Hypothalamus (tissue), 51 donors: Measurements from ENCODE around the gene SRGAP3.
"Not testable (repeated sequence)": the region's sequence is repeated elsewhere in the genome, so short reads cannot be mapped to it uniquely, and the experiment has no call there.

Source experiments
- DNase-seq, 51 donors: peaks; one replicate each; lab custom pipeline; 2025; lab: John Stamatoyannopoulos, UW

Gene SRGAP3

DNA sequence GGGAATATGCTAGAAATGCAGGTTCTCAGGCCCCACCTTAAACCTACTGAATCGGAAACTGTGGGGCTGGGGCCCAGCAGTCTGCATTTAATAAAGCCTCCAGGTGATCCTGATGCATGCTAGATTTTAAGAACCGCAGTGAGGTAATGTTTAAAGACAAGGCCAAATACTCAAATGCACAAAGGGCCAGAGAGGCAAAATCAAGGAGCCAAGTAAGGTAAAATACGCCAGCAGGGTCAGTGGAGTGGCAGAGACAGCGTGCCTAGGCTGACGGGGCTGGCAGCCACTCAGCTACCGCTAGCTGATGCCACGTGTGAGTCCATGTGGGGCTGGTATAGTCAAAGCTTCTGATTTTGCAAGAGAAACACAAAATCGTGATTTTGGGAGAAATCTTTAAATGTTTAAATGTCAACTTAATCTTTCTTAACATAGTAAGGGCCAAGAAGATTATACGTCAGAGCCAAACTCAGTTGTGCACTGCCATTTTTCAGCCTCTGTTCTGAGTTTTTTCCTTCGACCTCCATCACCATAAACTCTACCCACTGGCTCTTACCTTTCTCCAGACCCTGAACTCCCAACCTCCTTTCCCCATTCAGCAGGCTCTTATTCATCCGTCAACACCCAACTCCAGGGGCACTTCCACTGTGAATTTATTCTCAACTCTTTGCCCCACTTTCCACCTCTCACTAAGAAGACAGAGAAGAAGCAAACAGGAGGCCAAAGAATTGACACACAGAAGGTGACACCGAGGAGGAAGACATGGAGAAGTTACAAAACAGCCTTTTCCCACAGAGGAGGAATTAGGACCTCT is 149.5 kb downstream of the SRGAP3 start:
- DNase-seq = peak in 6 of 51 donors; percentile 11 to 35 (median 22)

DNA sequence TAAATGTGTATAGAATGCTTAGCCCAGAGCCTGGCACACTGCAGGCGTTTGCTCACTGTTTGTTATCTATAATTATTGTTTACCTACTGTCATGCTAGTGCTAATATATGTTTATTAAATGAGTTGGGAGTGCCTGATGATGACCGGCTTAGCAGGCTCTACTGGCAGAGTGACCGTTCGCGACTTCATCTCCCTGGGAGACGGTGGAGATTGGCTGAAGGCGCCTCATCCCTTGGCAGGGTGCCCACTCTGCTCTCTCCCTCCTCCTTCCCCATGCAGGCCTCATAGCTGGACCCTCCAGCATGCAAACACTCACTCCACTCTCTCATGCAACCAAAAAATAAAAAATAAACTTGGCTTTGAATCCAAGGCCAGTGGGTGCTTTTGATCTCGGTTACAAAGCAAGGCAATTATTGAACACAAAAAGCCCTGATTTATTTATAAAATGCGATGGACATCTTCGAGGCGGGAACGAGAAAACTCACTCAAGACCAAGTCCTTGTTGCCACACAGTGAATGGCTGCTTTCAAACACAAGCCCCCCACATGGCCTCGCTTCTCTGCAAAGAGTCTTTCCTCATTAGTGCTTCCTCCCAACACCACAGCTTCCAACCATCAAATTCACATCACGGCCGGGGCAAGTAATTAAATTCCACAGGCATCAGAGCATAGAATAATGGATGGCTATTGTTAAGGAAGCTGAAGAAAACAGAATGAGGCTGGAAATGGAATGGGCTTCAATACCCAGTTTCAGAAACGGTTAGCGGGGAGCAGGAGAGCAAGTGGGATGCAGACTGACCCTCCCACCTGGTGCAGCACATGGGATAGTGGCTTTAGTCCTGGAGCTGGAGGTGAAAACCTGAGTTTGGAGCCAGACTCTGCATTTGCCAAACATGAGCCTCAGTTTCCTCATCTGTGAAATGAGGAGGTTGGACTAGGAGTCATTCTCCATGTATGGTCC is 150.4 kb downstream of the SRGAP3 start:
- peak in 43 of 51 donors; percentile 24 to 83 (median 65) for DNase-seq

- DNase-seq = peak in 6 of 51 donors; percentile 25 to 44 (median 28)
These were observed 152.0 kb downstream of the SRGAP3 start for GRCh38 chr3:9097495-9097894.

- DNase-seq = no peak
These were observed 157.8 kb downstream of the SRGAP3 start for GRCh38 chr3:9091486-9092235.

DNA sequence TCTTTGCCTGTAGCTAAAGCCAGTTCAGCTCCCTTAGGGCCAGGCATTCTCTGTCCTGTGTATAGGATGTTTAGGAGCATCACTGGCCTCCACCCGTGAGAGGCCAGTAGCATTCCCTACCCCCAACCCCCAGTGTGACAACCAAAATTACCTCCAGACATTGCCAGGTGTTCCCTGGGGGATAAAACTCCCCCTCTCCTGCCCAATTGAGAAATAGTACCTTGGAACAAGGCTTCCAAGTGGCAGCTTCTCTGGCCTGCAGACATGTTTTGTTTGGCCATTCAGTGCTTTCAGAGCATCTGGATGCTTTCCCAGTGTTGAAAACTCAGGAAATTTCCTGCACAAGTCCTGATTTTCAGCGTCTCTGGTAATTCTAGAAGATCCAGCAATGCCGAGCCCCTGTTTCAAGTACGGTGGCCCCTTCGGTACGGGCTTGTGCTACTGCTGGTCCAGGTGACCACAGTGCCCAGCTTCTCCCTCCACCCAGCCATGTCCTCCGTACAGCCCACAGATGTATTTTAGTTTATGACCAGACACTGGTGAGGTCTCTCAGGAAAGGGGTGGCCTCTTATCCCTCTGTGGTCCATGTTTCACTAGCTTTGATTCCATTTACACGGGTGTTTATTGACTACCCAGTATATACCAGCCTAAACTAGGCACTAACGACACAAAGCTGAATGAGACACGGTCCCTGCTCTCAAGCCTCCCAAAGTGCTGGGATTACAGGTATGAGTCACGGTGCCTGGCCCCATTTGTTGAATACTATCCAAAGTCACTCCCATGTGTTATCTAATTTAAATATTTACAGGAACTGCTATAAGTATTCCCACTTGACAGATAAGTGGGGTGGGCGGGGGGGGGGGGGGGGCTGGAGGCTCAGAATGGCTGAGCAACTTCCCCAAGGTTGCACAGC is 160.7 kb downstream of the SRGAP3 start:
- DNase-seq = peak in 11 of 51 donors; percentile 17 to 57 (median 32)

DNA sequence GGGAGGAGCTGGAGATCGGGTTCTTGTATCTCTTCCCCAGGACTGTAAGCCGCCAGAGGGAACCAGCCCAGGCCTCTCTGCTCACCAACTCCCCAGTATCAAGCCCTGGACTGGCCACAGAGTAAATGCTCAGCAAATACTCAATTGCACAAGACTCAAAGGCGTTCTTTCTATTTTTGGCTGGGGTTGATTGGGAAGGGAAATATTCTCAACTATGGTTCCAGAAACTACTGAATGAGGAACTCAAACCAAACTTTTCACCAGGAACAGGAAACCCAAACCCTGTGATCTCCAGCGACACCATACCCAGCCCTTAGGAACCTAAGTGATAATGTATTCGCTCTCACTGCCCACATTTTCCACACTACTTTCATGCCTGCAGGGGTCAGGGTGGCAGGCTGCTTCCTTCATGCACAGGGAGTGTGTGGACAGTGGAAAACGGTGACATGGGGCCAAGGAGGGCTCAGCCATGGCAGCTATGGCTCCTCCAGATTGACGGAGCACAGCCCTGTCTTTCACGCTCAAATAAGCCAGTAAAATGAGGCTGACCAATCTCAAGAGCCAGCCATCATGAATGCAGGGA is 161.5 kb downstream of the SRGAP3 start:
- DNase-seq = peak in 10 of 51 donors; percentile 16 to 71 (median 40)

- DNase-seq = not testable (repeated sequence)
These were observed 164.0 kb downstream of the SRGAP3 start for GRCh38 chr3:9085428-9085827.

GRCh38 chr3:9081184-9081818 is 168.1 kb downstream of the SRGAP3 start:
- no peak for DNase-seq

DNA sequence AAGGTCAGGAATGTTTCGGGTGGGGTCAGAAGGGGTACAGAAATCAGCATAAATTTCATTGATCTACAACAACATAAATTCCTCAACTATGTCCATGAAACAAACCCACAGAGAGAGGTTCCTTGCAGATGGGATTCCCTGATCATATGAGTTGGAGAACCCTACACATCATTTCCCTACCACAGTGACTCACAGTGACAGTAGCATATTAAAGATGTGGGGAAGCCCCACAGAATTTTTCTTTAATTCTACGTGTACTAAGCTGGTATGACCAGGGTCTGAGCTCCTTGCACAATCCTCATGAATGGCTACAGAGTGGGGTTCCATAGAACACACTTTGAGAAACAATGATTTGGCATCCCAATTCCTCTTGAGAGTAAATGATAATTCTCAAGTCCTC is 169.3 kb downstream of the SRGAP3 start:
- DNase-seq = no peak

DNA sequence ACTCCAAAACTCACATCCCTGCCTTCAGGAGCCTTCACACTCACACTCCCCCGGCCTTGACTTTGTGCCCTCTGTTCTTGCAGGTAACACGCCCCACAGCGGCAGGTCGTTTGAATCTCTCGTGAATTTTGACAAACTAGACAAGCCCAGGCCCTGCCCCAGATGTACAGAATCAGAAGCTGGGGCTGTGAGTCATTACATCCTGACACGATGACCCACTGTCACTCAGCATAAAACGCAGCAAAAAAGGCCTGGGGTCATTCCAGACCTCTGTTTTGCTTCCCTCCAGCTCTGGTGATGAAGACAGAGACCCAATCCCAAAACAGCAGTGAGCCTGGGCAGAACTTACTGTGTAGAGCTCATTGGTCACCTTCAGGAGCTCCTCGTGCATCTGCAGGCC is 169.8 kb downstream of the SRGAP3 start:
- DNase-seq = no peak

DNA sequence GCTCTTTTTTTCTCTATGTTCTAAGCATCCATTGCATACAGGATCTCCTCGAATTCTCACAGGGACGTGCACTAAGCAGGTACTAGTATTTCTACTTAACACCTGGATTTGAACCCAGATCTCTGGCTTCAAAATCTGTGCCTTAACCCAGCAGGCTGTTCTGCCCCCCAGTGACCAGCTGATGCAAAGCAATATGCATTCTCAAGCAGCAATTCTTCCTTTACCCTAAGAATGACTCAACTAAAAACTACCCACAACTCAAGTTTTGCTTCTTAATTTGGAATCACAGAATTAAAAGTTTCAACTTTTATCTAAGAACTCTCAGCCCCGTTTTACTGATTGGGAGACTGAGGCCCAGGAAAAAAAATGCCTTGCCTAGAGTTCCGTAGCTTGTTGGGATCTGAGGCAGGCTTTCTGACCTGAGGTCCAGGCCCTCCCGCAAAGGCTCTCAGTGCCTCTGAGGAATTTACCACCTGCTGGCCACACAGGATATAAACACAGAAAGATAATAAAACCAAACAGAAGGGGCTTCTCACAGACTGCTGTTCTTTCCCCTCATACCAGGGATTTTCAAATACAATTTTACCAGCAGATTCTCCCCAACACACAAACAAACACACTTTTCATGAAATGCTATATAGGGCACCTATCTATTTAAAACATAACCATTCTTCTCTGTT is 170.7 kb downstream of the SRGAP3 start:
- no peak for DNase-seq

GRCh38 chr3:9077029-9077428 is 172.4 kb downstream of the SRGAP3 start:
- DNase-seq = no peak

DNA sequence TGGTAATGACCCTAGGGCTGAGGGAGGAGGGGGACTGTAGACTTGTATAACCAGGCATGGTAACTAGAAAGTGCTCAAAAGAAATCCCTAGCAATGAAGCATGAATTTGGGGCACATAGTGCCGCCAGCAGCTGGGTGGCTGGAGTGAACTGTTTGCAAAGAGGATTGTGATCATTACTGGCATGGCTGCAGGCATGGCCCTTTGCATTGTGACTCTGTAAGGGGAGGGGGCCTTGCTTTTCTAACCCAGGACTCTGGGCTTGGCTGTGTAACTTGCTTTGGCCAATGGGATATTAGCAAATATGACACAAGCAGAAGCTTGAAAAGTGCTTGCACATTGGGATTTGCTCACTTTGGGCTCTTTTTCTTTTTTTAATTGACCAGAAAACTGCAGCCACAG is 173.7 kb downstream of the SRGAP3 start:
- no peak for DNase-seq

DNA sequence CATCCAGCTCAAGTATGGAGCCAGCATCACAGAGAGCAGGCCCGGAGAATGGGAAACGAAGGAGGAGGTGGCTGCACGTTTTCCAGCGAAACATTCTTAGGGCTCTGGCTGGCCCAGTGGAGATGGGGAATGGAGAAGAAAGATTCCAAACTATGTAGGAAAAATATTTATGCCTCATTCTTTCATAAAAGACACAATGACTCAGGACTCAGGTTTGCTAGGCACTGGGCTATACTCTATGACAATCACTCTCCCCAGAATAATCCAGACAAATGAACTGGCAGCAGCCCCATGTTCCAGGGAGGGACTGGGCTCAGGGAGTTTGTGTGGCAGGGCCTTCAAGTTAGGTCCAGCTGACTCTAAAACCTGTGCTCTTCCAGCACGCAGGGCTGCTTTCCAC is 175.4 kb downstream of the SRGAP3 start:
- no peak for DNase-seq

DNA sequence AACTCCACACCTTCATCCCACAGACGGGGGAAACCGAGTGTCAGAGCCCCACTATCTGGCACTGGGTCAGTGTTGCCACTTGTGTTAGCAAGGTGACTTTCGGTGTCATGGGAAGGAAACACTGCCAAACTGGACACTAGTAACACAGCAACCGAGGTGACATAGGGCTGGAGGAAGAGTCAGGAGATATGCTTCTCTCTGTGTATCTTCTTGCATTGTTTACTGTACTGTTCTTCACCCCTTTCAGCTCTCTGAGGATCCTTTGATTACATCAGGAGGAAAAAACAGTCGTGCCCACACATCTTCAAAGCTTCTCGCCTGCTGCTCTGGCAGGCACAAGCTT is 176.8 kb downstream of the SRGAP3 start:
- DNase-seq = no peak

- DNase-seq = no peak
These were observed 177.3 kb downstream of the SRGAP3 start for GRCh38 chr3:9071936-9072666.

DNA sequence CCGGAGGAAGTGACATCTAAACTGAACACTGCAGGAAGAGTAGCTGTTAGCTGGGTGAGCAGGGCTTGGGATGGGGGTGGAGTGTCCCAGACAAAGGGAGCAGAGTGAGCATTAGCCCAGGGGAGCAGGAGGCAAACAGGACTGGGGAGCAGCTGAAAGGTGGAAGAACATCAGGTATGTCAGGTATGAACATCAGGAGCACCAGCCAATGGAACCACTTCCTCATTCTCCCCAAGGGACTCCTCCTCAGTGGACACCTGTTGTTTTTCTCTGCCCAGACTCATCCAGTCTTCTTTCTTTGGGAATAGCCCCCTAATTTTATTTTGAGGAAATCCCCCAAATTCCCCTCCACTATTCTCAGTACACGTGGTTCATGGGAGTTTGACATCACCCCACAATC is 178.5 kb downstream of the SRGAP3 start:
- no peak for DNase-seq

DNA sequence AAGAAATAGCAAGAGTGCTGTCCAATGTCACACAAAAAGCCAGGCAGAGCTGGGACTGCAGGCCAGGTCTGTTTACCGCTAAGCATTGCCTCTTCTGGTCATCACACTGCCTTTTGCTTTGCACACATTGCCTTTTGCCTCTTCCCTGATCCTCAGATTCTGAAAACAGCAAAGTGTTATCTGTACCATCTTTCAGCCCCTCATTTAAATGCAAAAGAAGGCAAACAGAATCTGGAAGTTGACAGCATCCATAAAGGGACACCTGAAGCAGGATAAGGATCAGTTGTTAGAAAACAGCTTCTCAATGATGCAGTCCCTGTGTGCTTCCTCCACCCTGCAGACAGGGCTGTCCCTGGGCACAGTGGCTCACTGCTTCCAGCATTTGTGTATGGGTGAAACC is 179.5 kb downstream of the SRGAP3 start:
- DNase-seq = no peak
